ENCODE measurements around the gene RNF4.

RNF4 gene

DNA sequence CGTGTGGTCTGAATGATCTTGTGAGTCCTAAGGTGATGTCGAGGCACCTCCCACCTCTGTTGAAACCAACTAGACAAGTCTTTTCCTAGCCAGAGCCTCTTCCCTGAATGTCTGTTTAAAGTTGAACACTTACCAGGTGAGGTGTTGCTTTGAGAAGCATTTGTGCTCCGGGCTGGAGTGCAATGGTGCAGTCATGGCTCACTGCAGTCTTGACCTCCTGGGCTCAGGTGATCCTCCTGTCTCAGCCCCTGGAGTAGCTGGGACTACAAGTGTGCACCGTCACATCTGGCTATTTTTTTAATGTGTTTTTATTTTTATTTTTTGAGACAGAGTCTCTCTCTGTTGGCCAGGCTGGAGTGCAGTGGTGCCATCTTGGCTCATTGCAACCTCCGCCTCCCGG, 18.1 kb downstream of the RNF4 start:
- H3K4me3 Mint-ChIP-seq = peak overlapping the region; percentile 40
- no peak for DNase-seq (ENCODE audit: low spot score in 2 of 2)
- peaks cover 59% of the 10 kb centered on the region for H3K36me3 Mint-ChIP-seq
- H3K27ac Mint-ChIP-seq = no peak overlapping the region
- peaks cover 76% of the 10 kb centered on the region for H3K4me1 Mint-ChIP-seq
- H3K9me3 Mint-ChIP-seq = no peaks in the 10 kb centered on the region
- no peak for ATAC-seq

- Mint-ChIP-seq H3K36me3 (peaks cover 65% of the 10 kb centered on the region), H3K27ac (peak overlapping the region; percentile 60), H3K4me1 (peaks cover 72% of the 10 kb centered on the region), H3K4me3 (peak overlapping the region; percentile 40), H3K9me3 (no peaks in the 10 kb centered on the region)
- ATAC-seq = peak; percentile 90
- DNase-seq (ENCODE audit: low spot score in 2 of 2) = no peak
Measured at GRCh38 chr4:2487632-2488031, 18.7 kb downstream of the RNF4 start.

- Mint-ChIP-seq H3K4me3 (no peak overlapping the region), H3K9me3 (no peaks in the 10 kb centered on the region), H3K4me1 (peaks cover 69% of the 10 kb centered on the region), H3K27ac (peak overlapping the region; percentile 60), H3K36me3 (peaks cover 75% of the 10 kb centered on the region)
- ATAC-seq (no peak), DNase-seq (ENCODE audit: low spot score in 2 of 2) (no peak)
Measured at GRCh38 chr4:2489081-2489805, 20.3 kb downstream of the RNF4 start.

DNA sequence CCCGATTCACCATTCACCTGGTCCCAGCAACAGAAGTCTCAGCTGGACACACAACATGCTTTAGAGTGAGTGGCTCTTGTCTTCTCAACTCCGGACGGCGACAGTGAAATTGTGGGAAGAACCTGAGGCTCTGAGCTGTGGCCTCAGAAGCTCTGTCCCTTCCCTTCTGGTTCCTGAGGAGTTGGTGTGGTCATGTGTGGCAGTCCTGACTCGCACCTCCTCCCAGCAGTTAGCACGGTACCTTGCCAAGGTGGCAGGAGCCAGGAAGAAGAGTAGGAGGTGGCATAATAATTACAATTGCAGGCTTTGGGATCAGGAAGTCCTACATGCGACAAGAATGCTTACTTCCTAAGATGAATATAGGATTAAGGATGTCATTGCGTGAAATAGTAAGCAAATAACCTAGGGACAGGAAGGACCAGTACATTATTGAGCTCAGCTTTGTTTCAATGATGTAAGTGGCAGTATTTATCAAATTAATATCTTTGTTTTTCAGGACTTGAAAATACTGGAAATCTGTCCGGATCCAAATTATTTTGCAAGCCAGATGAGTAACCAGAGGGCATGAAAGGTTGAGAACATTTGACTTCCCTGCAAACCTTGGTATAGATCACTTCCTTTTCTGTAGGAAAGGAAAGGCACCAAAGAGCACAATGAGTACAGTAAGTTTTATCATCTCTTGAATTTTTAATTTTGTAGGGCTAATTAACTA, 21.1 kb downstream of the RNF4 start:
- DNase-seq (ENCODE audit: low spot score in 2 of 2) (no peak), ATAC-seq (no peak)
- Mint-ChIP-seq H3K36me3 (peaks cover 83% of the 10 kb centered on the region), H3K4me3 (no peak overlapping the region), H3K27ac (peak overlapping the region; percentile 60), H3K4me1 (peaks cover 61% of the 10 kb centered on the region), H3K9me3 (no peaks in the 10 kb centered on the region)

DNA sequence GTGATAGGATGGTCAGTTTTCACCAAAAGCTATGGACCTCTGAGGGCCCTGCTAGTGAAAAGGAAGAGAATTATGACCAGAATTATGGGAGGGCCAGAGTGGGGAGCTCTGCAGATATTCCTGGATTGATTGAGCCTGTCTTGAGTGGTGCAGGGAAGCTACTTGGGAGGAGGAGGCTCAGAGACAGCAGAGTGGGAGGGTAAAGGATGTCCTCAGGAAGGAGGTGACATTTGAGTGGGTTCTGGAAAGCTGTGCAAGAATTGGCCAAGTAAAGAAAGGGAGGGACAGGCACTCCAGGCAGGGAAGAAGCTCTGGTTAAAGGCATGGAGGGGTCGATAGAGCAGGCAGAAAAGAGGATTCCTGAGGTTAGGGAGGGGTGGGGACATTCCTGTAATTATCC, 24.1 kb downstream of the RNF4 start:
- ATAC-seq = no peak
- Mint-ChIP-seq H3K27ac (peak overlapping the region; percentile 81), H3K36me3 (peaks cover 99% of the 10 kb centered on the region), H3K4me1 (peaks cover 35% of the 10 kb centered on the region), H3K4me3 (no peak overlapping the region), H3K9me3 (no peaks in the 10 kb centered on the region)
- no peak for DNase-seq (ENCODE audit: low spot score in 2 of 2)

DNA sequence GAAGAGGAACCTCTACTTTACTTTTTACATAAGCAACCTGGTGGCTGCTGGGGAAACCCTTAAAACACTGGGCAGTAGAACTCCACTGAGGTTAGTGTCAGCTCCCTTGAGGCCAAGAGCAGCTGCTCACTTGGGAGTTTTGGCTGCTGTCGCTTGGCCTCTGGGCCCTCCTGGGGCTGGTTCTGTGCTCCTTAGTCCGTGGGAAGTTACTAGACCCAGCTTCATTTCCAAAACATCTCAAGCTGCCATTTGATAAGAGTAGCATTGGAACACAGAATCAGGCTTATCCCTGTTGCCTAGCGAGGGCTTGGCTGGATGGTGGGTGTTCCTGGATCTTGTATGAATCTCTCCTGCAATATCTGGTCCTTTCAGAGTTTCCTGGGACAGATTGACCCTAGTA, 26.1 kb downstream of the RNF4 start:
- Mint-ChIP-seq H3K9me3 (no peaks in the 10 kb centered on the region), H3K27ac (no peak overlapping the region), H3K36me3 (peaks cover 100% of the 10 kb centered on the region), H3K4me1 (peaks cover 17% of the 10 kb centered on the region), H3K4me3 (no peak overlapping the region)
- DNase-seq (ENCODE audit: low spot score in 2 of 2) (no peak), ATAC-seq (no peak)

GRCh38 chr4:2497324-2497723, 28.4 kb downstream of the RNF4 start:
- Mint-ChIP-seq H3K27ac (no peak overlapping the region), H3K36me3 (peaks cover 100% of the 10 kb centered on the region), H3K4me3 (no peak overlapping the region), H3K4me1 (peaks cover 26% of the 10 kb centered on the region), H3K9me3 (no peaks in the 10 kb centered on the region)
- no peak for DNase-seq (ENCODE audit: low spot score in 2 of 2)
- no peak for ATAC-seq

GRCh38 chr4:2497931-2498330, 29.0 kb downstream of the RNF4 start:
- H3K4me3 Mint-ChIP-seq = no peak overlapping the region
- peaks cover 100% of the 10 kb centered on the region for H3K36me3 Mint-ChIP-seq
- H3K4me1 Mint-ChIP-seq = peaks cover 21% of the 10 kb centered on the region
- no peaks in the 10 kb centered on the region for H3K9me3 Mint-ChIP-seq
- no peak overlapping the region for H3K27ac Mint-ChIP-seq
- no peak for DNase-seq (ENCODE audit: low spot score in 2 of 2)
- no peak for ATAC-seq

DNA sequence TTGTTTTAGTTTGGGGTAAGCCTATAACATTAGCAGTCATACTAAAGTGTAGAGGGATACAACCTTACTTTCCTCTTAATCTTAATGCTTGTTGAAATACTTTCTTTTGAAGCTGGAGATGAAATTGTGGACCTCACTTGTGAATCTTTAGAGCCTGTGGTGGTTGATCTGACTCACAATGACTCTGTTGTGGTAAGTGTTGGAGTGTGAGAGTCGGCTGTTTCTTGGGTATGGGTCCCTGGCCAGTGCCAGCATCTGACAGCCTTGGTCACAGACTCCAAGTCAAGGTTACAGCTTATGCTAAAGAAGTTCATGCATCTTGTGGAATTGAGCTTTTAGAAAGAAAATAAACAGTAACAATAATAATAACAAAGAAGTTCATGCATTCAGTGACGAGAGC, 31.6 kb downstream of the RNF4 start:
- Mint-ChIP-seq H3K4me1 (peaks cover 24% of the 10 kb centered on the region), H3K27ac (peak overlapping the region; percentile 83), H3K4me3 (no peak overlapping the region), H3K36me3 (peaks cover 100% of the 10 kb centered on the region), H3K9me3 (no peaks in the 10 kb centered on the region)
- ATAC-seq (peak; percentile 92), DNase-seq (ENCODE audit: low spot score in 2 of 2) (no peak)

DNA sequence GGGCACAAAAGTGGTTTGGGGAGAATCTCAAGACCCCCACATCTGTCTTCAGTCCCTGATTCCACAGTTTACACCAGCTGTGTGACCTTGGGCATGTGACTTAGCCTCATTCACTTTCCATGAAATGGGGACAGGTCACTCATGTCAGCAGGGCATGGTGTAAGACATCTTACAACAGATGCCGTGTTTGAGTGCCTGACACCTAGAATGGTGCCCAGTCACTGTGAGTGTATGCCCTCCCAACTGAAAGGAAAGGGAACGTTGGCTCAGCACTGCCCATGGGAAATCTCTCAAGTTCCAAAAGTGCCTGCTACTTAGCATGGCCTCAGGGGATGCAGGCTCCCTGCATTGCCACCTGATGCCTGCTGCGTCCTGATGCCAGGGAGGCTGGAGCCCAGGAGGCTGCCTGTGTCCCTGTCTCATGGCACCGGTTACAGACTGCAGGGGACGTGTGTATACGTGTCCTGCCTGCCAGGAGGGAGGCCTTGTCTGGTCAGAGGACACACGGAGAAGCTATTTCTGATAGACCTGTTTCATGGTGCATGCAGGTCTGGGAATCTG, 32.2 kb downstream of the RNF4 start:
- H3K36me3 Mint-ChIP-seq = peaks cover 100% of the 10 kb centered on the region
- peak overlapping the region; percentile 83 for H3K27ac Mint-ChIP-seq

GRCh38 chr4:2503809-2504208, 34.9 kb downstream of the RNF4 start:
- Mint-ChIP-seq H3K27ac (peak overlapping the region; percentile 48), H3K36me3 (peaks cover 100% of the 10 kb centered on the region), H3K4me3 (no peak overlapping the region), H3K4me1 (peaks cover 37% of the 10 kb centered on the region), H3K9me3 (no peaks in the 10 kb centered on the region)
- ATAC-seq (no peak), DNase-seq (ENCODE audit: low spot score in 2 of 2) (no peak)

More for the DNA sequence above, 32.2 kb downstream of the RNF4 start:
- DNase-seq (ENCODE audit: low spot score in 2 of 2) = no peak
- Mint-ChIP-seq H3K4me3 (no peak overlapping the region), H3K9me3 (no peaks in the 10 kb centered on the region), H3K4me1 (peaks cover 24% of the 10 kb centered on the region)
- ATAC-seq = no peak

DNA sequence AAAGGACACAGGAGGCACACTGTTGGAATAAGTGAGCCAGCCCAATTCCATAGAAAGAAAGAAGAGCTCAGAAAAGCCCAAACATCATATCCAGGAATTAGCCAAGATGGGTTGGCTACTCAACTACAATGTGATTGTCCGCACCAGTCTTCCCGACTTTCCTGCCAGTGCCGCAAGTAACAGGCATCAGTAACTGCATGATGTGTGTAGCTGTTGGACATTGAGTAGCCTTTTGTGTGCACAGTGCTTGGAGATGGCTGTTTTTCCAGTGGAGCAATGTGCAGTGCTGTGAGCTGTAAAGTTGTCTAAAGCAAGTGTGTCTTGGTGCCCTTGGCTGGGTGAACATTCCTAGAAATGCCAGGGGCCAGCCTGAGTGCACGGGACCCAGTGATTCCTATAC, 38.4 kb downstream of the RNF4 start:
- Mint-ChIP-seq H3K9me3 (no peaks in the 10 kb centered on the region), H3K27ac (peak overlapping the region; percentile 76)

GRCh38 chr4:2507855-2508254, 38.9 kb downstream of the RNF4 start:
- peak overlapping the region; percentile 76 for H3K27ac Mint-ChIP-seq
- no peak for ATAC-seq
- no peak overlapping the region for H3K4me3 Mint-ChIP-seq
- no peaks in the 10 kb centered on the region for H3K9me3 Mint-ChIP-seq
- peaks cover 95% of the 10 kb centered on the region for H3K36me3 Mint-ChIP-seq
- H3K4me1 Mint-ChIP-seq = peaks cover 45% of the 10 kb centered on the region
- no peak for DNase-seq (ENCODE audit: low spot score in 2 of 2)

More for the DNA sequence above, 38.4 kb downstream of the RNF4 start:
- H3K4me1 Mint-ChIP-seq = peaks cover 44% of the 10 kb centered on the region
- DNase-seq (ENCODE audit: low spot score in 2 of 2) (no peak), ATAC-seq (no peak)
- H3K36me3 Mint-ChIP-seq = peaks cover 95% of the 10 kb centered on the region
- H3K4me3 Mint-ChIP-seq = no peak overlapping the region

GRCh38 chr4:2510351-2511259, 41.7 kb downstream of the RNF4 start:
- H3K27ac Mint-ChIP-seq = peak overlapping the region; percentile 84
- DNase-seq (ENCODE audit: low spot score in 2 of 2) (no peak), ATAC-seq (peak; percentile 38)
- no peaks in the 10 kb centered on the region for H3K9me3 Mint-ChIP-seq
- H3K36me3 Mint-ChIP-seq = peaks cover 95% of the 10 kb centered on the region
- no peak overlapping the region for H3K4me3 Mint-ChIP-seq
- peaks cover 42% of the 10 kb centered on the region for H3K4me1 Mint-ChIP-seq

- H3K4me3 Mint-ChIP-seq = no peak overlapping the region
- peak; percentile 19 for ATAC-seq
- no peaks in the 10 kb centered on the region for H3K9me3 Mint-ChIP-seq
- peak overlapping the region; percentile 93 for H3K27ac Mint-ChIP-seq
- no peak for DNase-seq (ENCODE audit: low spot score in 2 of 2)
- H3K4me1 Mint-ChIP-seq = peaks cover 36% of the 10 kb centered on the region
- H3K36me3 Mint-ChIP-seq = peaks cover 95% of the 10 kb centered on the region
Measured at GRCh38 chr4:2511645-2512131, 42.8 kb downstream of the RNF4 start.
